AG04450 (cell line): ENCODE measurements around the gene KRT32. TPM values are rescaled to one million over a fixed set of nuclear protein-coding genes. Genes with fewer than 3 reads are reported as not detected.
"Not testable (repeated sequence)": the region's sequence is repeated elsewhere in the genome, so short reads cannot be mapped to it uniquely, and the experiment has no call there.

Experiments
- CTCF ChIA-PET: fragments of 300-600, 350-600 bp; formaldehyde crosslinking; extraction: SDS; loops from one replicate; lab custom pipeline; 2022; ENCODE audit warnings: antibody characterized with exemption, inconsistent platforms; lab: Charles Lee
- POLR2A ChIA-PET: fragments of 350-600 bp; formaldehyde crosslinking; extraction: SDS; loops from one replicate; lab custom pipeline; 2021; ENCODE audit warnings: antibody characterized with exemption, inconsistent platforms; lab: Yijun Ruan, JAX
- DNase-seq: peaks from one replicate; pipeline ENCODE4 v3.0.0-alpha.2; 2011; ENCODE audit warnings: low read depth, low spot score
- H3K27ac ChIP-seq: one replicate; pipeline ENCODE4 v1.5.1; 2012; ENCODE audit warnings: low read depth, low read length, control low read depth
- H3K27me3 ChIP-seq: one replicate; pipeline ENCODE4 v1.6.0; 2012; ENCODE audit warnings: low read length; ENCODE audit not compliant: control insufficient read depth, insufficient read depth
- H3K4me3 ChIP-seq: 2 replicates; pipeline ENCODE4 v1.5.1; 2011; ENCODE audit warnings: mild to moderate bottlenecking, low read depth, low read length, control low read depth
- H3K9me3 ChIP-seq: 2 replicates; pipeline ENCODE4 v1.5.1; 2012; ENCODE audit warnings: low read length; ENCODE audit not compliant: control insufficient read depth, insufficient read depth
- polyA plus RNA-seq: library from polyadenylated mRNA; depleted of rRNA; stranded (reverse); fragments of >200 nt; gene quantifications from 2 replicates; pipeline ENCODE4 v1.2.3, GENCODE V29; 2011
- TF ChIP-seq, protein P1 (sequence below): IDR thresholded peaks from 2 replicates; pipeline ENCODE4 v1.5.1; 2011; ENCODE audit warnings: low read depth, low read length, control low read depth, inconsistent platforms

Gene KRT32
- polyA plus RNA-seq, 1 experiment, result 0.09 TPM

DNA sequence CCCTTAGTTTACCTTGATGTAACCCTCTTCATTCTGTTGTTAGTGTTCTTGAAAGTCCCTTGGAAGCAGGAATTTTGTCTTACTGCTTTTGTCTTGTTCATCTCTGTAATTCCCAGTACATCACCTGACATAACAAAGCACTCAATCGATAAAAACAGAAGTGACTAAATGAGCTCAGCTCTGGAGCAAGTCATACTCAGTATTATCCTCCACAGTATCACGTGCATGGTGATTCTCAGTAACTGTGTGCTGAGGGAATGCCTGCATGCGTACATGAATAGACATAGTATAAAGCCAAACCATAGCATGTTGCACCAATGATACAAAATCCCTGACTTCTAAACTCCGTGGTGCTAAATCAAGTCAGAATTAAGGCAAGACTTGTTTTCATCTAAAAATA, 33.6 kb downstream of the KRT32 start:
- Histone ChIP-seq H3K27ac (no peak overlapping the region), H3K9me3 (no peaks in the 10 kb centered on the region), H3K4me3 (no peak overlapping the region), H3K27me3 (peaks cover 3% of the 10 kb centered on the region)
- TF ChIP-seq, protein P1, sequence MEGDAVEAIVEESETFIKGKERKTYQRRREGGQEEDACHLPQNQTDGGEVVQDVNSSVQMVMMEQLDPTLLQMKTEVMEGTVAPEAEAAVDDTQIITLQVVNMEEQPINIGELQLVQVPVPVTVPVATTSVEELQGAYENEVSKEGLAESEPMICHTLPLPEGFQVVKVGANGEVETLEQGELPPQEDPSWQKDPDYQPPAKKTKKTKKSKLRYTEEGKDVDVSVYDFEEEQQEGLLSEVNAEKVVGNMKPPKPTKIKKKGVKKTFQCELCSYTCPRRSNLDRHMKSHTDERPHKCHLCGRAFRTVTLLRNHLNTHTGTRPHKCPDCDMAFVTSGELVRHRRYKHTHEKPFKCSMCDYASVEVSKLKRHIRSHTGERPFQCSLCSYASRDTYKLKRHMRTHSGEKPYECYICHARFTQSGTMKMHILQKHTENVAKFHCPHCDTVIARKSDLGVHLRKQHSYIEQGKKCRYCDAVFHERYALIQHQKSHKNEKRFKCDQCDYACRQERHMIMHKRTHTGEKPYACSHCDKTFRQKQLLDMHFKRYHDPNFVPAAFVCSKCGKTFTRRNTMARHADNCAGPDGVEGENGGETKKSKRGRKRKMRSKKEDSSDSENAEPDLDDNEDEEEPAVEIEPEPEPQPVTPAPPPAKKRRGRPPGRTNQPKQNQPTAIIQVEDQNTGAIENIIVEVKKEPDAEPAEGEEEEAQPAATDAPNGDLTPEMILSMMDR, result no peak
- CTCF ChIA-PET, result interaction anchor here (0.9 to 1.4 kb wide), 3 partner anchors 115 to 524 kb away, joined by 3 read pairs; no protein-coding TSS in a partner anchor
- no peak for DNase-seq
- POLR2A ChIA-PET, result interaction anchor here (0.6 kb wide), 1 partner anchor 166 kb away, joined by 3 read pairs; no protein-coding TSS in a partner anchor

DNA sequence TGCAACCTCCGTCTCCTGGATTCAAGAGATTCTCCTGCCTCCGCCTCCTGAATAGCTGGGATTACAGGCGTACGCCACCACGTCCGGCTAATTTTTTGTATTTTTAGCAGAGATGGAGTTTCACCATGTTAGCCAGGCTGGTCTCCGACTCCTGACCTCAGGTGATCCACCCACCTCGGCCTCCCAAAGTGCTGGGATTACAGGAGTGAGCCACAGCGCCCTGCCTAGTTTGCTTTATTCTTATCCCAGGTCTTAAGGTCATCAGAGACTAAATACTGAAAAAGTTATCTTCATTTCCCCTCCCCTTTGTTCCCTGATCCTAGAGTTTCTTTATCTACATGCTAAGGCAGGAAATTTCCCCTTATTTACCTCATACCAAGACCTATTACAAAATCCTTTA, 36.8 kb downstream of the KRT32 start:
- H3K4me3 ChIP-seq, H3K9me3 ChIP-seq, POLR2A ChIA-PET, H3K27me3 ChIP-seq, H3K27ac ChIP-seq, CTCF ChIA-PET, DNase-seq: not testable (repeated sequence)

DNA sequence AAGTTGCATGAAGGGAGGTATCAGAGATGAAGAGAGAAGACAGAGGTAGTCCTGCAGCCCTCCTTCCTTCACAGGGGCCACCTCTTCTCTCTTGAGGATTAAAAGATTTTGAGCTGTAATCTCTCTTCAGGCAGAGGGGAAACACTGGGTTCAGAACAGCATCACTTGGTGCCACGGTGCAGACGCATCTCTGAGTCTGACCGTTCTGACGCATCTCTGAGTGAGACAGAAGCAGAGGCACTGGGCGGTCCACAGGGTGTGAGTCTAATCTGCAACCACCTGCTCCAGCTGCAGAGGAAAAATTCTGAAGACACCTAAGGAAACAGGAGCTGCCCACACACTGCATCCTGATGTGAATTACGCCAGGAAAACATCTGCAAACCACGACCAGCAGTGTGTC, 37.5 kb downstream of the KRT32 start:
- TF ChIP-seq, protein P1, result no peak
- DNase-seq, result no peak
- Histone ChIP-seq H3K9me3 (no peaks in the 10 kb centered on the region), H3K27ac (no peak overlapping the region), H3K27me3 (peaks cover 2% of the 10 kb centered on the region), H3K4me3 (no peak overlapping the region)
- POLR2A ChIA-PET, result no interaction called here
- CTCF ChIA-PET, result no interaction called here

DNA sequence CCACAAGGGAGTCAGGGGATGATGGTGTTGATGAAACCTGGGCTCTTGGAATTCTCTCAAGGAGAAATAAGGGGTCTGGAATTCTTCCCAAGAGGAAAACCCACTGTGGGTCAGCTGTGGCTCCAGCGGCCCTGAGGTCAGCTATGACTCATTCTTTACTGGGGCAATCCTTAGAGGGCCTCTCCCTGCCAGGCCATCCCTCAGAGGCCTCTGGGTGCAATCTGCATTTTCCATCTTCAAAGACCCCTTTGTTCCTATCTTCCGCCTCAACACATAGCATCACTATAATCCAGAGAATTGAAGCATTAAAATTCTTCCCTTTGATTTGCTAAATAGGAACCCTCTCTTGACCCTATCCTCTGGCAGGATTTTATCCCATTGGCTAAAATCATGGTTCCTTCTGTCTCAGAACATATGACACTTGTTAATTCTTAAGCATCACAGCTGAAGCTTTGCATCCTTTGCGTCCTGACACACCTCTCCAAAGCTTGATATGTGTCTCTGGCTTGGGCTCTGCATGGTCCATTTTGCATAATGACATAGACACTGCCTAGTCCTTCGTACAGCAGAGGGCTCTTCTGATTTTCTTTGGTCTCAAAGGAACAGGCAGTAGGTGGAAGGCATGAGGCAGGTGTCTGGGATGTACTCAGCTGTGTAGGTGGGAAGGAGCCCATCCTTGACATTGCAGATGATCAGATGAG, 38.4 kb downstream of the KRT32 start:
- ChIA-PET CTCF (no interaction called here), POLR2A (no interaction called here)

DNA sequence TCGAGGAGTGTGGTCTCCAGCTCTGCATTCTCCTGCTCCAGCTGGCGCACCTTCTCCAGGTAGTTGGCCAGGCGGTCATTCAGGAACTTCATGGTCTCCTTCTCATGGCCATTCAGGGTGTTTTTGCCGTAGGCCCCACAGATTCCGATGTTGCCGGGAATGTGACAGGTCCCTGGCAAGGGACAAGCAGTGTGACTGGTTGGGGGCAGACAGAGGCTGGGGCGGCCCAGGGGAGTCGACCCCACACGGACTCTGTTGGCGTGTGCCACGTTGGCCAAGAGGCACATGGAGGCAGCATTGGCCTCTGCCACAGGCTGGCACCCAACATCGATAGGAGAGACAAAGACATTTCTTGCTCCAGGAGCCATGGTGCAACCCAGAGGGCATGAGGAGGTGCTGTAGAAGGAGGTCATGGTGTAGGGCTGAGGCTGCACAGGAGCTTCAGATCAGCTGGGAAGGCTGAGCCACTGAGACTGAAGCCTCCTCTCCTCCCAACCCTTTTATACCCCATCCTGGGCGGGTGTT, 43.0 kb downstream of the KRT32 start, which contains the start of gene KRT37:
Gene KRT37, minus strand, starts transcription at position 475 of the 525 bp plus-strand sequence. Its CDS starts 62 bp downstream, at position 413.
- Histone ChIP-seq H3K27me3 (peaks cover 5% of the 10 kb centered on the region), H3K27ac (no peak within 1 kb of the TSS), H3K4me3 (no peak within 1 kb of the TSS), H3K9me3 (peaks cover 6% of the 10 kb centered on the region; the same call in 1 of the 2 replicates)
- DNase-seq, result no peak
- TF ChIP-seq, protein P1, result no peak
- ChIA-PET POLR2A (no interaction called here), CTCF (no interaction called here)

More for the DNA sequence above, 38.4 kb downstream of the KRT32 start:
- peaks cover 4% of the 10 kb centered on the region for H3K27me3 ChIP-seq
- TF ChIP-seq, protein P1, result no peak
- H3K4me3 ChIP-seq, result no peak overlapping the region
- H3K9me3 ChIP-seq, result peaks cover 5% of the 10 kb centered on the region; the same call in 1 of the 2 replicates
- H3K27ac ChIP-seq, result no peak overlapping the region
- no peak for DNase-seq

DNA sequence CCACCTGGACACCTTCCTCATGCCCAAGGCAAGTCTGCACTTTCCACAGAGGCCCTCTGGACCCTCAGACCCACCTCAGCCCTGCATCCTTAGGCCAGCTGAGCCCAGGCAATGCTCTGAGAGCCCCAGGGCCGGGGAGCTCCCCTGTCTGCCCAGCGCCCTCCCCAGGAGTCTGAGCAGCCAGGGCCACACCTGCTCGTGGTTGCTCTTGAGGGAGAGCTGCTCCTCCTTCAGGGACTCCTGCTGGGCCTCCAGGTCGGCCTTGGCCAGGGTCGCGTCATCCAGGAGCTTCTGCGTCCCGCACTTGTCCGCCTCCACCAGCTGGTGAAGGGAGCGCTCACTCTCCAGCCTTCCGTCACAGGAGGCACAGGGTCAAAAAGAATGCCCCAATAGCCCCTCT, 44.6 kb downstream of the KRT32 start:
- DNase-seq, POLR2A ChIA-PET, CTCF ChIA-PET: not testable (repeated sequence)

More for the DNA sequence above, 44.6 kb downstream of the KRT32 start:
- H3K9me3 ChIP-seq, H3K27me3 ChIP-seq, H3K27ac ChIP-seq, H3K4me3 ChIP-seq: not testable (repeated sequence)
